Progenitor cell of endocrine pancreas (in vitro differentiated cells): ENCODE measurements around the gene GABRR1. TPM values are rescaled to one million over a fixed set of nuclear protein-coding genes. Genes with fewer than 3 reads are reported as not detected.
A peak's percentile ranks its signal among the peaks of the same experiment; 100 is the strongest.
"Not testable (repeated sequence)": the region's sequence is repeated elsewhere in the genome, so short reads cannot be mapped to it uniquely, and the experiment has no call there.

Experiments
- DNase-seq: peaks from one replicate; pipeline ENCODE4 v3.0.0; 2021; ENCODE audit warnings: low spot score; ENCODE audit not compliant: unreplicated experiment
- H3K27ac Mint-ChIP-seq: 2 replicates; pipeline ENCODE4 v1.8.0; 2021; ENCODE audit warnings: mild to moderate bottlenecking, moderate library complexity, mixed read lengths
- H3K27me3 Mint-ChIP-seq: 2 replicates; pipeline ENCODE4 v1.8.0; 2021; ENCODE audit warnings: mixed read lengths
- H3K36me3 Mint-ChIP-seq: 2 replicates; pipeline ENCODE4 v1.8.0; 2022; ENCODE audit warnings: mixed read lengths; ENCODE audit not compliant: insufficient read depth
- H3K4me1 Mint-ChIP-seq: 2 replicates; pipeline ENCODE4 v1.8.0; 2021; ENCODE audit warnings: low read depth, mixed read lengths
- H3K4me3 Mint-ChIP-seq: 2 replicates; pipeline ENCODE4 v1.8.0; 2021; ENCODE audit warnings: low read depth, mild to moderate bottlenecking, moderate library complexity, mixed read lengths
- H3K9me3 Mint-ChIP-seq: 2 replicates; pipeline ENCODE4 v1.8.0; 2021; ENCODE audit warnings: low read depth, mixed read lengths
- CTCF ChIP-seq: fragments of 200-600 bp; sonication (generic); IDR thresholded peaks from one replicate; pipeline ENCODE4 v1.5.0; 2021; ENCODE audit warnings: antibody characterized with exemption, mild to moderate bottlenecking; ENCODE audit not compliant: unreplicated experiment
- total RNA-seq: library from RNA; stranded (reverse); gene quantifications from 2 replicates; pipeline ENCODE4 v1.2.1, GENCODE V29; 2021

GABRR1 gene
- total RNA-seq, 1 donor from 2014 or later = not detected

GRCh38 chr6:89239338-89239737, 22.2 kb upstream of the GABRR1 start:
- Mint-ChIP-seq H3K9me3 (peaks cover 11% of the 10 kb centered on the region), H3K36me3 (no peaks in the 10 kb centered on the region), H3K27me3 (peaks cover 5% of the 10 kb centered on the region), H3K27ac (no peak overlapping the region), H3K4me3 (no peak overlapping the region), H3K4me1 (no peaks in the 10 kb centered on the region)
- TF ChIP-seq CTCF = peak; percentile 48
- DNase-seq = no peak

GRCh38 chr6:89237158-89237557, 20.0 kb upstream of the GABRR1 start:
- TF ChIP-seq CTCF = no peak
- Mint-ChIP-seq H3K4me1 (no peaks in the 10 kb centered on the region), H3K36me3 (no peaks in the 10 kb centered on the region), H3K9me3 (peaks cover 25% of the 10 kb centered on the region), H3K27me3 (no peaks in the 10 kb centered on the region), H3K27ac (no peak overlapping the region), H3K4me3 (no peak overlapping the region)
- DNase-seq = no peak

- not testable (repeated sequence) for DNase-seq, H3K27ac Mint-ChIP-seq, H3K4me1 Mint-ChIP-seq, H3K36me3 Mint-ChIP-seq, H3K27me3 Mint-ChIP-seq, H3K4me3 Mint-ChIP-seq
- H3K9me3 Mint-ChIP-seq = peaks cover 33% of the 10 kb centered on the region
Measured at GRCh38 chr6:89233605-89234004, 16.4 kb upstream of the GABRR1 start.

- Mint-ChIP-seq H3K27me3 (no peaks in the 10 kb centered on the region), H3K4me1 (no peaks in the 10 kb centered on the region), H3K27ac (no peak overlapping the region), H3K9me3 (peaks cover 4% of the 10 kb centered on the region), H3K4me3 (no peak overlapping the region), H3K36me3 (no peaks in the 10 kb centered on the region)
- DNase-seq = no peak
- TF ChIP-seq CTCF = no peak
Measured at GRCh38 chr6:89222712-89223039, 5.5 kb upstream of the GABRR1 start.

GRCh38 chr6:89221971-89222711, 5.0 kb upstream of the GABRR1 start:
- H3K4me3 Mint-ChIP-seq = no peak overlapping the region
- no peaks in the 10 kb centered on the region for H3K36me3 Mint-ChIP-seq
- TF ChIP-seq CTCF = no peak
- DNase-seq = no peak
- no peaks in the 10 kb centered on the region for H3K27me3 Mint-ChIP-seq
- no peak overlapping the region for H3K27ac Mint-ChIP-seq
- H3K9me3 Mint-ChIP-seq = peaks cover 4% of the 10 kb centered on the region
- no peaks in the 10 kb centered on the region for H3K4me1 Mint-ChIP-seq

GRCh38 chr6:89221129-89221528, 4.0 kb upstream of the GABRR1 start:
- H3K27me3 Mint-ChIP-seq = no peaks in the 10 kb centered on the region
- no peak for DNase-seq
- no peaks in the 10 kb centered on the region for H3K36me3 Mint-ChIP-seq
- H3K4me3 Mint-ChIP-seq = no peak overlapping the region
- H3K9me3 Mint-ChIP-seq = peaks cover 4% of the 10 kb centered on the region
- no peak overlapping the region for H3K27ac Mint-ChIP-seq
- H3K4me1 Mint-ChIP-seq = no peaks in the 10 kb centered on the region
- no peak for TF ChIP-seq CTCF
